GM18951 (cell line): ENCODE measurements around the gene ZNF727.
"Not testable (repeated sequence)": the region's sequence is repeated elsewhere in the genome, so short reads cannot be mapped to it uniquely, and the experiment has no call there.

Source experiments
- POLR2A ChIP-seq: IDR thresholded peaks from 4 replicates; pipeline ENCODE4 v1.6.1; 2011; ENCODE audit warnings: mild to moderate bottlenecking; ENCODE audit not compliant: insufficient read length, insufficient read depth; ENCODE audit errors: extremely low read depth
- in situ Hi-C: fragments of 300-500 bp; cut with MboI; formaldehyde crosslinking; loops from one replicate; pipeline ENCODE4 v1.12.0; 2022; ENCODE audit warnings: low sequenced_read_pairs, mixed read lengths, inconsistent platforms; ENCODE audit not compliant: unreplicated experiment

ZNF727 gene

DNA sequence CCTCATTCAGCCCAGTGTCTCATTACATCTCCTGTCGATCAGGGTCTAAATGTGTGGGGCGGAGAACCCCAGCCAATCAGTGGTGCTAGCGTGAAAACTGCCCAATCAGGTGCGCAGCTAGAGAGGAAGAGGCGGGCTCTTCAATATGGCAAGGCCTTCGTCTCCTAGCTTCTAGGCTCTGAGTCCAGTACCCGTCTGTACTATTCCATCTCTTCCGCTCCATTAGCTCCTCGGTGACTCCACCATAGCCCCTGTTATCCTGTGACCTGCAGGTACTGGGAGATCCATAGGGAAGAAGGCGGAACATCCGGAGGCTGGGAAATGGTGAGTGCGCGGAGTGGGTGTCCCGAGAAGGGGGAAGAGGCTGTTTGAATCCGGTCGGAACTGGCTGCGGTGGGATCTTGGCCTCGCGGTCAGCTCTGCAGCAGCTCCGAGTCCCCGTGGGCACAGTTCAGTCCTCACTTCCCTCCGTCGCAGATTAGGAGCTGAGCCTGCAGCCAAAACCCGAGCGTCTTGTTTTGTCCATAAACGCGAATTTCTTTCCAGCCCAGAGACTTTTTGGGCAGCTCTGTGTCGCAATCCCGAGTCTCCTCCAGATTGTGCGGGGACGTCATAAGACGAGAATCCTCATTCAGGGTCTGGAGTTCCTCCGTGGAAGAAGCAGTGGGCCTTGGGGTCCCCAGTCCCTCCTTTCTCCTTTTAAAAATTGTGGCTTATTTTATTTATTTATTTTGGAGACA, at the start of gene ZNF727:
Gene ZNF727 (plus strand): TSS at position 134 of the 740 bp plus-strand sequence. CDS start 188 bp downstream, at position 322.
- TF ChIP-seq POLR2A = no peak
- in situ Hi-C loops = no loop called here

DNA sequence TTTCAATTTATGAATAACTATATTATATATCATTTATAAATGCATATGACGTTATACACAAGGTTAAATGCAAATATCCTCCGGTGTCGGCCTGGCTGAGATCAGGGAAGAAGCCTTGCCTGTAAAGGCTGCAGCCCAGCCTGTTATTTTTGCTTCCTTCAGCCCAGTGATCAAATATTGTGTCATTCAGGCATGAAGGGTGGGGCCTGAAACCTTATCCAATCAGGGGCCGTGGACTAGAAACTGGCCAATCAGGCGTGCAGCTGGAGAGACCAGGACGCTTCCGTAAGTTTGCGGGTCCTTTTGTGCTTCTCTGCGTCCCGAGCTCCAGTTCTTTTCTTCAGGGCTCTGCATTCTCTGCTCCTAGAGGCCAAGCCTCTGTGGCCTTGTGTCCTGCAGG, 46.7 kb upstream of the ZNF727 start, which contains the start of gene ZNF722:
Gene ZNF722 (plus strand): TSS at position 301 of the 400 bp plus-strand sequence. CDS start 113 bp downstream, outside the sequence.
- no peak for TF ChIP-seq POLR2A
- in situ Hi-C loops = no loop called here

DNA sequence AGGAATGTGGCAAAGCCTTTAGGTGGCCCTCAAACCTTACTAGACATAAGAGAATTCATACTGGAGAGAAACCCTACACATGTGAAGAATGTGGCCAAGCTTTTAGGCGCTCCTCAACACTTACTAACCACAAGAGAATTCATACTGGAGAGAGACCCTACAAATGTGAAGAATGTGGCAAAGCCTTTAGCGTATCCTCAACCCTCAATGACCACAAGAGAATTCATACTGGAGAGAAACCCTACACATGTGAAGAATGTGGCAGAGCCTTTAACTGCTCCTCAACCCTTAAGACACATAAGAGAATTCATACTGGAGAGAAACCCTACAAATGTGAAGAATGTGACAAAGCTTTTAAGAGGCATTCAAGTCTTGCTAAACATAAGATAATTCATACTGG, 29.7 kb upstream of the ZNF727 start:
- in situ Hi-C loops = not testable (repeated sequence)

DNA sequence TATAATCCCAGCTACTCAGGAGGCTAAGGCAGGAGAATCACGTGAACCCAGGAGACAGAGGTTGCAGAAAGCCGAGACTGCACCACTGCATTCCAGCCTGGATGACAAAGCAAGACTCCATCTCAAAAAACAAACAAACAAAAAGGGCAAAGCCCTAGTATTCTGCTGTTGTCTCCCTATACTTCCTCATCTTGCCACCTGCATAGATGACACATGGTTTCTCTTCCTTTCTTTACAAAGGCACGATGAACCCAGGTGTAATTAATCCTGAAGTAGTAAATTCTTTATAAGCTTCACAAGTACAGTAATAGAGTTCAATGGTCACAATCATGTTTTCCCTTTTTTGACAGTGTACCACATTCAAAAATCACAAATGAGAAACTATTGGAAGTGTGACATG, 9.8 kb upstream of the ZNF727 start:
- in situ Hi-C loops = no loop called here
- no peak for TF ChIP-seq POLR2A

DNA sequence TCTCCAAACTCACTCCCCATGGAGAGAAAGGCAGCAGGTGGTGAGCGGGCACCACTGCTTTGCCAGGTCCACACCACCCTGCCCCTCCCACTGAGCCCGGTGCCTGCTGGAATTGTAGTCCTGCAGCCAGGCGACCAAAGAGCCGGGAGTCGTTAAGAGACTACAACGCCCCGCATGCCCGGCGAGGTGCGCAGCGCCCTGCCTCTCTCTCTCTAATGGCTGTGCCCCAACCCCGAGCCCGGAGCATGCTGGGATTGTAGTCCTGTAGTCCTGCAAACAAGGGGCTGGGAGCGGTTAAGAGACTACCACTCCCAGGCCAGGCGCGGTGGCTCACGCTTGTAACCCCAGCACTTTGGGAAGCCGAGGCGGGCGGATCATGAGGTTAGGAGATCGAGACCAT, 8.1 kb upstream of the ZNF727 start:
- in situ Hi-C loops = no loop called here
- TF ChIP-seq POLR2A = no peak

DNA sequence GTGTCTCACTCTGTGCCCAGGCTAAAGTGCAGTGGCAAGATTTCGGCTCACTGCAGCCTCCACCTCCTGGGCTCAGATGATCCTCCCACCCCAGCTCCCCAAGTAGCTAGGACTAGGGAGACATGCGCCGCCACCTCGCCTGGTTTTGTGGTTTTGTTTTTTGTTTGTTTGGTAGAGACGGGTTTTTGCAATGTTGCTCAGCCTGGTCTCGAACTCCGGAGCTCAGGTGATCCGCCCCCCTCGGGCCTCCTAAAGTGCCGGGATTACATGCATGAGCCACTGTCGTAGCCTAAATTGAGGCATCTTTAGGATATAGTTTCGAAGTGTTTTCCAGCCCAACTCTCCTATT, 781 bp downstream of the ZNF727 start:
- in situ Hi-C loops = no loop called here
- TF ChIP-seq POLR2A = no peak

DNA sequence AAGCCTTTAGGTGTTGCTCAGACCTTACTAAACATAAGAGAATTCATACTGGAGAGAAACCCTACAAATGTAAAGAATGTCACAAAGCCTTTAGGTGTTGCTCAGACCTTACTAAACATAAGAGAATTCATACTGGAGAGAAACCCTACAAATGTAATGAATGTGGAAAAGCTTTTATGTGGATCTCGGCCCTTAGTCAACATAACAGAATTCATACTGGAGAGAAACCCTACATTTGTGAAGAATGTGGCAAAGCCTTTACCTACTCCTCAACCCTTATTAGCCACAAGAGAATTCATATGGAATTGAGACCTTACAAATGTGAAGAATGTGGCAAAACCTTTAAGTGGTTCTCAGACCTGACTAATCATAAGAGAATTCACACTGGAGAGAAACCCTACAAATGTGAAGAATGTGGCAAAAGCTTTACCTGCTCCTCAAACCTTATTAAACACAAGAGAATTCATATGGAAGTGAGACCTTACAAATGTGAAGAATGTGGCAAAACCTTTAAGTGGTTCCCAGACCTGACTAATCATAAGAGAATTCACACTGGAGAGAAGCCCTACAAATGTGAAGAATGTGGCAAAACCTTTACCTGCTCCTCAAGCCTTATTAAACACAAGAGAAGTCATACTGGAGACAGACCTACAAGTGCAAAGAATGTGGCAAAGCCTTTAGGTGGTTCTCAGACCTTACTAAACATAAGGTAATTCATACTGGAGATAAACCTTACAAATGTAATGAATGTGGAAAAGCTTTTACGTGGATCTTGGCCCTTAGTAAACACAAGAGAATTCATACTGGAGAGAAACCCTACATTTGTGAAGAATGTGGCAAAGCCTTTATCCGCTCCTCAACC, 32.8 kb downstream of the ZNF727 start:
- in situ Hi-C loops = not testable (repeated sequence)

DNA sequence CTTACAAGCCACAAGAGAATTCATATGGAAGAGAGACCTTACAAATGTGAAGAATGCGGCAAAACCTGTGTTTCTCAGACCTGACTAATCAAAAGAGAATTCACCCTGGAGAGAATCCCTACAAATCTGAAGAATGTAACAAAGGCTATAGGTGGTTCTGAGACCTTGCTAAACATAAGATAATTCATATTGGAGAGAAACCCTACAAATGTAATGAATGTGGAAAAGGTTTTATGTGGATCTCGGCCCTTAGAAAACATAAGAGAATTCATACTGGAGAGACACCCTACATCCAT, 33.4 kb downstream of the ZNF727 start:
- no peak for TF ChIP-seq POLR2A
- in situ Hi-C loops = no loop called here

DNA sequence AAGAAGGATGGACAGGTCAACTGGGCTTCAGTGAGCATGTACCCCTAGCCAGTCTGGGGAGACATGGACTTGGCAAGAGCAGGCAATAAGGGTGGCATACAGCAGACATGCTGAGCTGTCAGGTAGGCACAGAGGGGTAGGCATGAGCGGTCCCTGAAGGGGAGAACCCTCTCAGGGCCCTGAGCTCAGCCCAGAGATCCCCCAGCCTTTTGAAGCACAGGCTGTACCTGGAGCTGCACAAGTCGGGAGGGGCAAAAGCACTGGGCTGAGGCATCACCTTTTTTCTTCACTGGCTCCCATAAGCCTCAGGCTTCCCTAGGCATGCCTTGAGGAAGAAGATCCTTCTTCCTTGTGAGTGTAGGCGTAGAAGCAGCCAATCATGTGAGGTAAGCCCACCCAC, 42.3 kb downstream of the ZNF727 start:
- TF ChIP-seq POLR2A = no peak
- in situ Hi-C loops = no loop called here

DNA sequence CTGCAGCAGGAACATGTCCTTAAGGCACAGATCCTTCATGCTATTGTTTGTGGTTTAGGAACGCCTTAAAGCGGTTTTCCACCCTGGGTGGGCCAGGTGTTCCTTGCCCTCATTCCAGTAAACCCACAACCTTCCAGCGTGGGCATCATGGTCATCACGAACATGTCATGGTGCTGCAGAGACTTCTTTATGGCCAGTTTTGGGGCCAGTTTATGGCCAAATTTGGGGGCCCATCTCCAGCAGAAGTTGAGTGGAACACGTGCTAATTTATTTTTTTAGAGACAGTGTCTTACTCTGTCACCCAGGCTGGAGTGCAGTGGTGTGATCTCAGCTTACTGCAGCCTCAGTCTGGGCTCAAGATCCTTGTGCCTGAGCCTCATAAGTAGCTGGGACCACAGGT, 43.6 kb downstream of the ZNF727 start:
- in situ Hi-C loops = not testable (repeated sequence)
